Common myeloid progenitor, CD34-positive (primary cell): ENCODE data around the gene HECTD2. TPM values are rescaled to one million over a fixed set of nuclear protein-coding genes. Genes with fewer than 3 reads are reported as not detected.
"Not testable (repeated sequence)": the region's sequence is repeated elsewhere in the genome, so short reads cannot be mapped to it uniquely, and the experiment has no call there.

Source experiments
- CTCF ChIA-PET: fragments of 350-600 bp; sonication (Branson Sonifier 250); formaldehyde crosslinking; loops from one replicate; lab custom pipeline; 2021; ENCODE audit warnings: antibody characterized with exemption; lab: Charles Lee
- POLR2A ChIA-PET: fragments of 350-600 bp; sonication (Branson Sonifier 250); formaldehyde crosslinking; loops from one replicate; lab custom pipeline; 2021; ENCODE audit warnings: antibody characterized with exemption; lab: Charles Lee
- DNase-seq, 3 donors: peaks; one replicate each; pipeline versions ENCODE4 v3.0.0 to v3.0.0-alpha.2; 2013
- H3K27ac ChIP-seq, 2 experiments: 1 replicate in 1 of 2; 2 replicates in 1 of 2; pipeline ENCODE4 v1.7.0; 2013; ENCODE audit warnings: inconsistent platforms in 2 of 2, low read length in 2 of 2, mild to moderate bottlenecking in 2 of 2, low read depth in 1 of 2, moderate library complexity in 1 of 2; ENCODE audit not compliant: severe bottlenecking in 2 of 2, insufficient read depth in 1 of 2, poor library complexity in 1 of 2
- H3K27me3 ChIP-seq, 5 experiments: replicated peaks in 2 of 5; 1 replicate in 3 of 5; 2 replicates in 2 of 5; pipeline versions ENCODE4 v1.6.1 to v1.7.0; 2013; ENCODE audit warnings: low read length in 4 of 5, mild to moderate bottlenecking in 2 of 5, moderate library complexity in 2 of 5, inconsistent platforms in 1 of 5; ENCODE audit not compliant: insufficient read depth in 5 of 5, control insufficient read depth in 4 of 5
- H3K36me3 ChIP-seq, 4 experiments: 1 replicate in 2 of 4; 2 replicates in 2 of 4; pipeline versions ENCODE4 v1.6.1 to v1.7.0; 2013; ENCODE audit warnings: low read length in 3 of 4, control low read depth in 1 of 4, mild to moderate bottlenecking in 1 of 4; ENCODE audit not compliant: control insufficient read depth in 4 of 4, insufficient read depth in 4 of 4
- H3K4me1 ChIP-seq, 4 experiments: 1 replicate in 3 of 4; 2 replicates in 1 of 4; pipeline versions ENCODE4 v1.6.1 to v1.7.1; 2013; ENCODE audit warnings: low read length in 3 of 4, mild to moderate bottlenecking in 3 of 4, control low read depth in 1 of 4, inconsistent platforms in 1 of 4, moderate library complexity in 1 of 4; ENCODE audit not compliant: control insufficient read depth in 4 of 4, insufficient read depth in 4 of 4; ENCODE audit errors: control extremely low read depth in 1 of 4
- H3K4me3 ChIP-seq, 7 experiments: 1 replicate in 4 of 7; 2 replicates in 3 of 7; pipeline versions ENCODE4 v1.5.1 to v1.7.0; 2013; ENCODE audit warnings: mild to moderate bottlenecking in 7 of 7, low read length in 6 of 7, moderate library complexity in 6 of 7, inconsistent platforms in 2 of 7, low read depth in 2 of 7, control low read depth in 1 of 7; ENCODE audit not compliant: insufficient read depth in 4 of 7, control insufficient read depth in 1 of 7; ENCODE audit errors: extremely low read depth in 1 of 7
- H3K9me3 ChIP-seq, 5 experiments: 1 replicate in 4 of 5; 2 replicates in 1 of 5; pipeline versions ENCODE4 v1.6.1 to v1.7.1; 2013; ENCODE audit warnings: low read length in 4 of 5, mild to moderate bottlenecking in 2 of 5, inconsistent platforms in 1 of 5, low read depth in 1 of 5, moderate library complexity in 1 of 5; ENCODE audit not compliant: control insufficient read depth in 4 of 5, insufficient read depth in 2 of 5; ENCODE audit errors: control extremely low read depth in 1 of 5
- WGBS: methylation state at CpG from one replicate; pipeline ENCODE4 v1.1.5; 2013; ENCODE audit not compliant: insufficient coverage; 5-methylcytosine and 5-hydroxymethylcytosine counted together
- polyA plus RNA-seq: library from polyadenylated mRNA; unstranded; fragments of 120-200 nt; gene quantifications from one replicate; pipeline ENCODE4 v1.2.1, GENCODE V29; 2013

The HECTD2 gene, protein sequence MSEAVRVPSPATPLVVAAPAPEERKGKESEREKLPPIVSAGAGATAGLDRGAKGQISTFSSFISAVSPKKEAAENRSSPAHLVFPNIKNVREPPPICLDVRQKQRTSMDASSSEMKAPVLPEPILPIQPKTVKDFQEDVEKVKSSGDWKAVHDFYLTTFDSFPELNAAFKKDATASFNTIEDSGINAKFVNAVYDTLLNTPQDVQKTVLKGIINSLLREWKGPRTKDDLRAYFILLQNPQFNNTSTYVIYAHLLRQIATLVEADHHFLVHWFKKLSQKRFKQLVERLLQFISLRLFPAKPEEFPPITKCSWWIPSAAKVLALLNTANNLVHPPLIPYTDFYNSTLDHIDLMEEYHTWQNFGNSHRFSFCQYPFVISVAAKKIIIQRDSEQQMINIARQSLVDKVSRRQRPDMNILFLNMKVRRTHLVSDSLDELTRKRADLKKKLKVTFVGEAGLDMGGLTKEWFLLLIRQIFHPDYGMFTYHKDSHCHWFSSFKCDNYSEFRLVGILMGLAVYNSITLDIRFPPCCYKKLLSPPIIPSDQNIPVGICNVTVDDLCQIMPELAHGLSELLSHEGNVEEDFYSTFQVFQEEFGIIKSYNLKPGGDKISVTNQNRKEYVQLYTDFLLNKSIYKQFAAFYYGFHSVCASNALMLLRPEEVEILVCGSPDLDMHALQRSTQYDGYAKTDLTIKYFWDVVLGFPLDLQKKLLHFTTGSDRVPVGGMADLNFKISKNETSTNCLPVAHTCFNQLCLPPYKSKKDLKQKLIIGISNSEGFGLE
- polyA plus RNA-seq = 5.0 TPM

DNA sequence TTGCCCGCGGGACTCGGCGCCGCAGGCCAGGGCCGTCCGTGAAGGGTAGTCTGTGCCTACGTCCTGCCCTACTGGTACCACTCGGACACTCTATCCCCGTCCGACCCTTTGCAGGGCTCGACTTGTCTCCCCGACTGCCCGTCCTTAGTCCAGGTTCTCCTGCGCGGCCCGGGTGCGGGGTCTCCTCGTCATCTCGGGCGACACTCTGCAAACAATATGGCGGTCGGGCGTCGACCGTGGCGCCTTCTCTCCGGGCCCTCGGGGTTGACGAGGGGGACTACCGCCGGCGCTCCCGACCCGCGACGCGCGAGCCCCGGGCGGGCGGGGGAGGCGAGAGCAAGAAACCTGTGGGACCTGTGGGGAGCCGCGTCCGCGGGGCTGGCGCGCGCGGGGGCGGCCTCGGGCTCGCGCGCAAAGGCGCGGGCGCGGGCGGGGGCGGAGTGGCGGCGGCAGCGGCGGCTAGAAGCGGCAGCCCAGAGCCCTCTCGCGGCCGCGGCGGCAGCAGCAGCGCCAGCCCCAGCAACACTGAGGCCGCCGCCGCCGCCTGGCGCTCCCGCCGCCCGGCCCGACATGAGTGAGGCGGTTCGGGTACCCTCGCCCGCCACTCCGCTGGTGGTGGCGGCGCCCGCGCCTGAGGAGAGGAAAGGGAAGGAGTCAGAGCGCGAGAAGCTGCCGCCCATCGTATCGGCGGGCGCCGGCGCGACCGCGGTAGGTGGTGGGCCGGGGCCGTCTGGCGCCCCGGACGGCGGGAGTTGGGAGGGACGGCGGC, at the start of gene HECTD2:
Gene HECTD2 (plus strand): TSS at position 476 of the 769 bp plus-strand sequence. CDS start 95 bp downstream, at position 571.
- ChIA-PET POLR2A (interaction anchor here (0.6 kb wide), 1 partner anchor 906 kb away, joined by 3 read pairs; no protein-coding TSS in a partner anchor), CTCF (interaction anchor here (0.7 to 1.7 kb wide), 3 partner anchors 13 to 20 kb away, joined by 3 read pairs; no protein-coding TSS in a partner anchor)
- Histone ChIP-seq H3K27ac (peak within 1 kb of the TSS; percentile 90 to 95), H3K9me3 (no peaks in the 10 kb centered on the region), H3K4me1 (peaks cover 0 to 13% (median 7%) of the 10 kb centered on the region in 4 experiments), H3K4me3 (peak within 1 kb of the TSS; percentile 87 to 98 (median 95)), H3K36me3 (no peaks in the 10 kb centered on the region), H3K27me3 (peaks cover 0 to 32% (median 8%) of the 10 kb centered on the region in 5 experiments)
- DNase-seq = peak; percentile 81 to 92 (median 88)
- 0% methylated on average over 95 of the region's 111 CpGs for WGBS

DNA sequence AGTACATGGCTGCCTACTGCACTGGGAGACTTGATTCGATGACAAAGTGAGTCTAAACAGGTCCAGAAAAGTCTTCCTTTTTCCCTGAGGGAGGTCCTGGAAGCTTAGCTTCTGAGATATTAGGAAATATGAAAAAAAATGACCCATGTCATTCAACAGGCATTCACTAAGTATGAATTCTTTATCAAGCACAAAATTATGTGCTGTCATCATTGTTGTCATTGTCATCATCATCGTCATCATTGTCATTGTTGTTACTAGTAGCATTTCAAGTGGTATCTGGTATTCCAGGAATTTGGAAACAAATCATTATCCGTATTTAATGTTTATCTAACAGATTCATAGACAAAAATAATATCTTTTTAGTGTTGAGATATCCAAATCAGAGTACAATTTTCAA, 49.7 kb upstream of the HECTD2 start:
- peaks cover 0 to 11% (median 3%) of the 10 kb centered on the region in 5 experiments for H3K27me3 ChIP-seq
- no peak overlapping the region for H3K4me3 ChIP-seq
- H3K4me1 ChIP-seq = no peaks in the 10 kb centered on the region
- WGBS = no CpG with 5 or more reads among the region's 3 CpGs
- no peaks in the 10 kb centered on the region for H3K36me3 ChIP-seq
- no peak for DNase-seq
- CTCF ChIA-PET = no interaction called here
- H3K9me3 ChIP-seq = peaks cover 0 to 3% (median 0%) of the 10 kb centered on the region in 5 experiments
- POLR2A ChIA-PET = no interaction called here
- no peak overlapping the region for H3K27ac ChIP-seq

DNA sequence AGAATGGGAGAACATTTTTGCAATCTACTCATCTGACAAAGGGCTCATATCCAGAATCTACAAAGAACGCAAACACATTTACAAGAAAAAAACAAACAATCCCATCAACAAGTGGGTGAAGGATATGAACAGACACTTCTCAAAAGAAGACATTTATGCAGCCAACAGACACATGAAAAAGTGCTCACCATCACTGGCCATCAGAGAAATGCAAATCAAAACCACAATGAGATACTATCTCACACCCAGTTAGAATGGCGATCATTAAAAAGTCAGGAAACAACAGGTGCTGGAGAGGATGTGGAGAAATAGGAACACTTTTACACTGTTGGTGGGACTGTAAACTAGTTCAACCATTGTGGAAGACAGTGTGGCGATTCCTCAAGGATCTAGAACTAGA, 44.6 kb upstream of the HECTD2 start:
- H3K9me3 ChIP-seq, CTCF ChIA-PET, H3K27ac ChIP-seq, H3K36me3 ChIP-seq, POLR2A ChIA-PET, H3K4me1 ChIP-seq, H3K4me3 ChIP-seq, DNase-seq, H3K27me3 ChIP-seq: not testable (repeated sequence)
- no CpG with 5 or more reads among the region's 3 CpGs for WGBS

DNA sequence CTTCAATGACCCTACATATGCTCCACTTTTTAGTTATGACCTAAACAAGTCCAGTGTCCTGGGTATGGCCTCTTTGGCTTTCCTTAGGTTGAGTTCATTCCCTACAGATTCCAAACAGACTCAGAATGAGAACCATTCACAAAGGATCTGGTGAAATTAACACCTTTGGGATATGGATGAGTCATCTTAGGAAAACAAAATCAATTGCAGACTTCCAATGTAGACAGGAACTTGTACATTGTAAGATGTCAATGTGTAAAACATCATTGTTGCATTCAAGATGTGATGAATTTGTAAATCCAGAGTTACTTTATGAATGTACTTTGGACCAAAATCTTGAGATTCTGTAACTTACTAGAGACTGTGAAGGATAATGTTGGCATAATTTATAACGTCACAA, 43.4 kb upstream of the HECTD2 start:
- Histone ChIP-seq H3K4me1 (no peaks in the 10 kb centered on the region), H3K27ac (no peak overlapping the region), H3K4me3 (no peak overlapping the region), H3K27me3 (peaks cover 0 to 3% (median 0%) of the 10 kb centered on the region in 5 experiments), H3K36me3 (no peaks in the 10 kb centered on the region), H3K9me3 (no peaks in the 10 kb centered on the region)
- no peak for DNase-seq
- ChIA-PET CTCF (no interaction called here), POLR2A (no interaction called here)
- no CpG with 5 or more reads among the region's 1 CpG for WGBS

DNA sequence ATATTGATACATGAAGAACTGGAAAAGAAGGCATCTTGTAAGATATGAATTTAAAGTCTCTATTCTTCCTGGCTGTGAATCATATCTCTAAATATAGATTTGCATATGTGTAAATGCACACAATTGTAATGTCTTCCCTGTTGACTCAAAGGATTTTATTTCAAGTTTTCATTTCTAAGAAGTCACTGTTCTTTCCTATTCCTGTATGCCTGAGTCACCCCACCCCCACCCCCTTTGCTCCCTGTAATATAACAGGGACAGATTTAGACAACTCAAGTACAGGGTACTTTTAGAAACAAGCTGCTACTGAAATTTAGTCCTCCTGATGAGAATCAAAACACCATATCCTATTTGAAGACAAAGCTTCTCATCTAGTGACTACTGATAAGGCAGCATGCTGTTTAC, 43.0 kb upstream of the HECTD2 start:
- Histone ChIP-seq H3K36me3 (no peaks in the 10 kb centered on the region), H3K27ac (no peak overlapping the region), H3K27me3 (peaks cover 0 to 3% (median 0%) of the 10 kb centered on the region in 5 experiments), H3K9me3 (no peaks in the 10 kb centered on the region), H3K4me1 (no peaks in the 10 kb centered on the region), H3K4me3 (no peak overlapping the region)
- ChIA-PET CTCF (interaction anchor here (1.3 kb wide), 1 partner anchor 12 kb away, joined by 4 read pairs; no protein-coding TSS in a partner anchor), POLR2A (no interaction called here)
- DNase-seq = no peak

DNA sequence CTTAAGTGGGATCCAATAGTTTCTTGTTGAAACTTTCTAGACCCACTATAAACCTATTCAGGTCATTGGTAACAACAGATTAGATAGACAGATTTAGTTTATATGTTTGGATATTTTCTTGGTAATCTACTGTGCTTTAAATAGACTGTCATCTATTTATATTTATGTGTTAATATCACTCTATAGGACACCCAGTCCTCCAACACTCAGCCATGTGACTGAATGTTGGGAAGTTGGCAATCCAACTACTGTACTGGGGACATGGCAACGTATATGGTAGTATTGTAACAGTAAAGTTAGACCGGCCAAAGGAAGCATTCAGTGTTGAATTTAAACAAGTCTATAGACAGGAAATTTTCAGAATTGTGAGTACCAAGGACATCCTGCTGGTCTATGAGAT, 42.6 kb upstream of the HECTD2 start:
- no peaks in the 10 kb centered on the region for H3K36me3 ChIP-seq
- DNase-seq = no peak
- no peak overlapping the region for H3K4me3 ChIP-seq
- WGBS = no CpG with 5 or more reads among the region's 2 CpGs
- CTCF ChIA-PET = interaction anchor here (1.3 kb wide), 1 partner anchor 13 kb away, joined by 4 read pairs; no protein-coding TSS in a partner anchor
- H3K27ac ChIP-seq = no peak overlapping the region
- no peaks in the 10 kb centered on the region for H3K9me3 ChIP-seq
- peaks cover 0 to 3% (median 0%) of the 10 kb centered on the region in 5 experiments for H3K27me3 ChIP-seq
- POLR2A ChIA-PET = no interaction called here
- H3K4me1 ChIP-seq = no peaks in the 10 kb centered on the region
